Suprapubic skin (tissue), 4 donors: ENCODE measurements around the gene TTF2. TPM values are rescaled to one million over a fixed set of nuclear protein-coding genes. Genes with fewer than 3 reads are reported as not detected.

Source experiments
- DNase-seq, 2 donors: peaks; one replicate each; pipeline ENCODE4 v3.0.0-alpha.2; 2019; ENCODE audit warnings: low spot score in 2 of 2
- H3K27ac ChIP-seq: fragments of 200-600 bp; sonication (generic); one replicate; pipeline ENCODE4 v1.5.1; 2019
- H3K27me3 ChIP-seq: fragments of 200-600 bp; sonication (generic); one replicate; pipeline ENCODE4 v1.5.1; 2019
- H3K36me3 ChIP-seq: fragments of 200-600 bp; sonication (generic); one replicate; pipeline ENCODE4 v1.5.1; 2019
- H3K4me1 ChIP-seq: fragments of 200-600 bp; sonication (generic); one replicate; pipeline ENCODE4 v1.5.1; 2019
- H3K4me3 ChIP-seq: fragments of 200-600 bp; sonication (generic); one replicate; pipeline ENCODE4 v1.5.1; 2019; ENCODE audit warnings: mild to moderate bottlenecking
- H3K9me3 ChIP-seq: fragments of 200-600 bp; sonication (generic); one replicate; pipeline ENCODE4 v1.5.1; 2019
- EP300 ChIP-seq: sonication (generic); formaldehyde crosslinking; IDR thresholded peaks from one replicate; pipeline ENCODE4 v1.6.1; 2017; ENCODE audit warnings: antibody characterized with exemption
- POLR2A ChIP-seq, 2 donors: fragments of 450-650 bp; IDR thresholded peaks; one replicate each; pipeline ENCODE4 v1.6.1; 2017; ENCODE audit warnings: antibody characterized with exemption in 2 of 2, mild to moderate bottlenecking in 2 of 2, moderate library complexity in 2 of 2
- POLR2AphosphoS5 ChIP-seq, 3 donors: sonication (generic); formaldehyde crosslinking; IDR thresholded peaks; one replicate each; pipeline ENCODE4 v1.6.1; 2017; ENCODE audit warnings: antibody characterized with exemption in 3 of 3
- WGBS: methylation state at CpG from one replicate; pipeline ENCODE4 v1.1.5; 2018; 5-methylcytosine and 5-hydroxymethylcytosine counted together
- total RNA-seq, 4 donors: library from RNA; depleted of rRNA; stranded (reverse); fragments of >200 nt; gene quantifications; one replicate each; pipeline ENCODE4 v1.1.0, GENCODE V29; 2016
- TF ChIP-seq, protein P1 (sequence below), 2 donors: fragments of 200-600 bp in 1 of 2; fragments of 450-650 bp in 1 of 2; sonication (generic) in 1 of 2; IDR thresholded peaks; one replicate each; pipeline ENCODE4 v1.5.1; 2016 to 2019; ENCODE audit warnings: antibody characterized with exemption in 2 of 2, mild to moderate bottlenecking in 1 of 2, moderate library complexity in 1 of 2

The TTF2 gene
- total RNA-seq, 4 donors from 2014 or later = 23.7 to 34.8 (median 26.5) TPM

- WGBS = 56% methylated on average over 2 of the region's 2 CpGs
- TF ChIP-seq EP300 (no peak), POLR2A (IDR thresholded peaks at IDR 0.05) (no peak), POLR2AphosphoS5 (IDR thresholded peaks at IDR 0.05) (no peak)
- TF ChIP-seq, protein P1, sequence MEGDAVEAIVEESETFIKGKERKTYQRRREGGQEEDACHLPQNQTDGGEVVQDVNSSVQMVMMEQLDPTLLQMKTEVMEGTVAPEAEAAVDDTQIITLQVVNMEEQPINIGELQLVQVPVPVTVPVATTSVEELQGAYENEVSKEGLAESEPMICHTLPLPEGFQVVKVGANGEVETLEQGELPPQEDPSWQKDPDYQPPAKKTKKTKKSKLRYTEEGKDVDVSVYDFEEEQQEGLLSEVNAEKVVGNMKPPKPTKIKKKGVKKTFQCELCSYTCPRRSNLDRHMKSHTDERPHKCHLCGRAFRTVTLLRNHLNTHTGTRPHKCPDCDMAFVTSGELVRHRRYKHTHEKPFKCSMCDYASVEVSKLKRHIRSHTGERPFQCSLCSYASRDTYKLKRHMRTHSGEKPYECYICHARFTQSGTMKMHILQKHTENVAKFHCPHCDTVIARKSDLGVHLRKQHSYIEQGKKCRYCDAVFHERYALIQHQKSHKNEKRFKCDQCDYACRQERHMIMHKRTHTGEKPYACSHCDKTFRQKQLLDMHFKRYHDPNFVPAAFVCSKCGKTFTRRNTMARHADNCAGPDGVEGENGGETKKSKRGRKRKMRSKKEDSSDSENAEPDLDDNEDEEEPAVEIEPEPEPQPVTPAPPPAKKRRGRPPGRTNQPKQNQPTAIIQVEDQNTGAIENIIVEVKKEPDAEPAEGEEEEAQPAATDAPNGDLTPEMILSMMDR (IDR thresholded peaks at IDR 0.05) = no peak
- no peaks in the 10 kb centered on the region for H3K4me1 ChIP-seq
- H3K27me3 ChIP-seq = no peaks in the 10 kb centered on the region
- no peaks in the 10 kb centered on the region for H3K36me3 ChIP-seq
- H3K9me3 ChIP-seq = no peaks in the 10 kb centered on the region
- no peak overlapping the region for H3K4me3 ChIP-seq
- H3K27ac ChIP-seq = no peak overlapping the region
- DNase-seq = no peak
These were observed 76.6 kb downstream of the TTF2 start for GRCh38 chr1:117136749-117137148.

DNA sequence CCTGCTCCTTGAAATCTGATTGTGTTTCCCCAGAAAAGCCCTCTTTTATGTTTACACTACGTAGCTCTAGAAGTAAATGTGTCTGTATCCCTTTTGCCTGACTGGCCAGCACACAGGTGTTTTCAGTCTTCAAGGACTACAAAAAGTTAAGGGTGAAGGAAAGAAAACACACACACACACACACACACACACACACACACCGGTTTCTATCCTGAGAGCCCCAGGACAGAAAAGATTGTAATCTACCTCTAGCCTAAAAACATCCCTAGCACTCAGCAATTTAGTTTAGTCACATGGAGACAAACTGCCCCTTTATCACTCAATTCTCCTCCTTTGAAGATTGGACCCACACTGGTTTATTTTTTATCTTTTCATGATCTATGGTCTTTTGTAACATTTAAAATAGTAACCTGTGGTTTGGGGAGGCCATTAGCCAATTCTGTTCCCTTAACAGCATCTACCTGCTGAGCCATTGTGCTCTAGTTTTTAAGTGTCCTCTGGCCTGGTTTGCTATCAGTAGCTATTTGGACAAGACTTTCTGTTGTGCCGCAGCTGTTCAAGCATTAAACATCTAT is 77.2 kb downstream of the TTF2 start:
- TF ChIP-seq, protein P1 (IDR thresholded peaks at IDR 0.05) = no peak
- TF ChIP-seq POLR2AphosphoS5 (IDR thresholded peaks at IDR 0.05) (no peak), EP300 (no peak), POLR2A (IDR thresholded peaks at IDR 0.05) (no peak)
- Histone ChIP-seq H3K27ac (no peak overlapping the region), H3K27me3 (no peaks in the 10 kb centered on the region), H3K36me3 (no peaks in the 10 kb centered on the region), H3K4me3 (no peak overlapping the region), H3K9me3 (no peaks in the 10 kb centered on the region), H3K4me1 (no peaks in the 10 kb centered on the region)
- 78% methylated on average over 3 of the region's 3 CpGs for WGBS
- no peak for DNase-seq

DNA sequence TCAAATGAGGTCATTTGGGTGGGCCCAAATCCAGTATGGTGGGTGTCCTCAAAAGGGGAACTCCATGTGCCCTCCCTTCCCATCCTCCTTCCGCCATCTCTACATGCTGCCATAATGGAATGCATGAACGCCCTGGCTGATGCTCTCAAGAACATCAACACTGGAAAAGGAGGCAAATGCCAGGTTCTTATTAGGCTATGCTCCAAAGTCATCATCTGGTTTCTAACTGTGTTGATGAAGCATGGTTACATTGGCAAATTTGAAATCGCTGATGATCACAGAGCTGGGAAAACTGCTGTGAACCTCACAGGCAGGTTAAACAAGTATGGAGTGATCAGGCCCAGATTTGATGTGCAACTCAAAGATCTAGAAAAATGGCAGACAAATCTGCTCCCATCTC is 78.0 kb downstream of the TTF2 start:
- H3K27me3 ChIP-seq = no peaks in the 10 kb centered on the region
- WGBS = 95% methylated on average over 3 of the region's 3 CpGs
- no peak overlapping the region for H3K4me3 ChIP-seq
- H3K36me3 ChIP-seq = no peaks in the 10 kb centered on the region
- H3K9me3 ChIP-seq = no peaks in the 10 kb centered on the region
- TF ChIP-seq, protein P1 (IDR thresholded peaks at IDR 0.05) = no peak
- TF ChIP-seq POLR2AphosphoS5 (IDR thresholded peaks at IDR 0.05) (no peak), POLR2A (IDR thresholded peaks at IDR 0.05) (no peak), EP300 (no peak)
- H3K27ac ChIP-seq = no peak overlapping the region
- H3K4me1 ChIP-seq = no peaks in the 10 kb centered on the region
- no peak for DNase-seq

DNA sequence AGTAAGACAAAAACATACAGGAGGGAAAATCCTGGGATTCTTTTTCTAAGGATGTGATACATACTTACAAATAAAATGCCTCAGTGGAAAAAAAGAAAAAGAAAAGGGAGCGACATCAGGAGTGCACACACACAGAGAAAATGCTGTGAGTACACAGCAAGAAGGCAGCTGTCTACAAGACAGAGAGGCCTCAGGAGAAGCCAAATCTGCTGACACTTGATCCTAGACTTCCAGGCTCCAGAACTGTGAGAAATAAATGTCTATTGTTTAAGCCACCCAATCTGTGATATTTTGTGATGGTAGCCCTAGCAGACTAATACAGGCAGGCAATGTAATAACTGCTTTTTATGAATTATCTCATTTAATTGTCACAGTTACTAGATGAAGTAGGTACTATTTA is 78.4 kb downstream of the TTF2 start:
- no peak for TF ChIP-seq POLR2A (IDR thresholded peaks at IDR 0.05)
- TF ChIP-seq, protein P1 (IDR thresholded peaks at IDR 0.05) = no peak
- no peak for TF ChIP-seq EP300
- no peak for TF ChIP-seq POLR2AphosphoS5 (IDR thresholded peaks at IDR 0.05)
- DNase-seq = no peak
- no peak overlapping the region for H3K27ac ChIP-seq
- H3K36me3 ChIP-seq = no peaks in the 10 kb centered on the region
- H3K27me3 ChIP-seq = no peaks in the 10 kb centered on the region
- H3K9me3 ChIP-seq = no peaks in the 10 kb centered on the region
- H3K4me1 ChIP-seq = no peaks in the 10 kb centered on the region
- WGBS = 96% methylated on average over 1 of the region's 1 CpG
- H3K4me3 ChIP-seq = no peak overlapping the region

DNA sequence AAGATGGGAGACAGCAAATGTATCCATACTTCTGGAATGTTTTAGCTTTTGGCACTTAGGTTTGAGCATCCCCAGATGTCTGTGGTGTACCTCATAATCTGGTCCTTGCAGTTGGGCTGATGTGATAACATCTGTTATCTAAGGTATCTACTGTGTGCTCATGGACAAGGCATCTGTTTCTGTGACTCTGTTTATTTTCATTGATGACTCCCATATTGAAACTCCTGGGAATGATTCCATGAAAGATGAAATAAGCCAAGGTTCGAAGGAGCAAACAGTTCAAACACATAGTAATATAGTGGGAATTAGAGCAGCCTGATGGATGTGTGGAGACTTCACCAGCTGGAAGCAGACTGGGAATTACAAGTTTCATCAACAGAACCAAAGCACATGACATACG is 82.1 kb downstream of the TTF2 start:
- TF ChIP-seq, protein P1 (IDR thresholded peaks at IDR 0.05) = no peak
- TF ChIP-seq POLR2A (IDR thresholded peaks at IDR 0.05) = no peak
- TF ChIP-seq EP300 = no peak
- TF ChIP-seq POLR2AphosphoS5 (IDR thresholded peaks at IDR 0.05) = no peak
- Histone ChIP-seq H3K9me3 (no peaks in the 10 kb centered on the region), H3K27ac (no peak overlapping the region), H3K27me3 (no peaks in the 10 kb centered on the region), H3K4me3 (no peak overlapping the region), H3K4me1 (no peaks in the 10 kb centered on the region), H3K36me3 (no peaks in the 10 kb centered on the region)
- no peak for DNase-seq
- 87% methylated on average over 2 of the region's 2 CpGs for WGBS
